ENCODE results near the gene HSD17B12. TPM values are rescaled to one million over a fixed set of nuclear protein-coding genes. Genes with fewer than 3 reads are reported as not detected.

The HSD17B12 gene
- polyA plus RNA-seq, 1 donor from 2014 or later, result 58.8 TPM

GRCh38 chr11:43899094-43899493 is 218.6 kb downstream of the HSD17B12 start:
- Histone ChIP-seq H3K27ac (ENCODE audit: low read length) (no peak overlapping the region), H3K9me2 (ENCODE audit: insufficient read depth, low read length) (no peaks in the 10 kb centered on the region), H3K9ac (ENCODE audit: low read length) (no peak overlapping the region), H2AFZ (ENCODE audit: low read depth, low read length) (no peak overlapping the region), H3F3A (ENCODE audit: insufficient read depth, low read length, poor library complexity, severe bottlenecking) (no peaks in the 10 kb centered on the region), H3K4me2 (ENCODE audit: low read length) (no peak overlapping the region), H3K9me3 (ENCODE audit: low read length) (peaks cover 5% of the 10 kb centered on the region), H3K4me3 (ENCODE audit: low read length) (no peak overlapping the region), H3K36me3 (ENCODE audit: insufficient read depth, low read length) (peaks cover 6% of the 10 kb centered on the region), H3K79me2 (replicated peaks; ENCODE audit: insufficient read depth, low read length) (no peaks in the 10 kb centered on the region), H4K20me1 (ENCODE audit: insufficient read depth) (no peaks in the 10 kb centered on the region), H3K27me3 (ENCODE audit: insufficient read depth, low read depth, low read length) (no peaks in the 10 kb centered on the region)
- TF ChIP-seq POLR2AphosphoS5 (IDR thresholded peaks at IDR 0.05) (no peak), MXI1 (conservative IDR thresholded peaks at IDR 0.05; ENCODE audit: poor library complexity, severe bottlenecking) (no peak), EZH2 (IDR thresholded peaks at IDR 0.05; ENCODE audit: borderline replicate concordance, insufficient read depth, low read length, poor library complexity, severe bottlenecking) (no peak), SMC3 (conservative IDR thresholded peaks at IDR 0.05; ENCODE audit: poor library complexity) (no peak), EP300 (conservative IDR thresholded peaks at IDR 0.05; ENCODE audit: poor library complexity, severe bottlenecking) (no peak), REST (IDR thresholded peaks at IDR 0.05; ENCODE audit: borderline replicate concordance) (no peak), RAD21 (conservative IDR thresholded peaks at IDR 0.05) (no peak), CTCF (IDR thresholded peaks at IDR 0.05; ENCODE audit: poor library complexity, severe bottlenecking) (no peak), TAF1 (IDR thresholded peaks at IDR 0.05; ENCODE audit: low read depth) (no peak)

GRCh38 chr11:43901551-43901950 is 221.0 kb downstream of the HSD17B12 start:
- H3K4me3 ChIP-seq (ENCODE audit: low read length), result no peak overlapping the region
- H3K27ac ChIP-seq (ENCODE audit: low read length), result no peak overlapping the region
- peaks cover 6% of the 10 kb centered on the region for H3K36me3 ChIP-seq (ENCODE audit: insufficient read depth, low read length)
- no peak for TF ChIP-seq MXI1 (conservative IDR thresholded peaks at IDR 0.05; ENCODE audit: poor library complexity, severe bottlenecking)
- TF ChIP-seq CTCF (IDR thresholded peaks at IDR 0.05; ENCODE audit: poor library complexity, severe bottlenecking), result no peak
- TF ChIP-seq REST (IDR thresholded peaks at IDR 0.05; ENCODE audit: borderline replicate concordance), result no peak
- TF ChIP-seq TAF1 (IDR thresholded peaks at IDR 0.05; ENCODE audit: low read depth), result no peak
- no peak for TF ChIP-seq EZH2 (IDR thresholded peaks at IDR 0.05; ENCODE audit: borderline replicate concordance, insufficient read depth, low read length, poor library complexity, severe bottlenecking)
- TF ChIP-seq RAD21 (conservative IDR thresholded peaks at IDR 0.05), result no peak
- no peak for TF ChIP-seq POLR2AphosphoS5 (IDR thresholded peaks at IDR 0.05)
- TF ChIP-seq EP300 (conservative IDR thresholded peaks at IDR 0.05; ENCODE audit: poor library complexity, severe bottlenecking), result no peak
- no peaks in the 10 kb centered on the region for H4K20me1 ChIP-seq (ENCODE audit: insufficient read depth)
- H2AFZ ChIP-seq (ENCODE audit: low read depth, low read length), result no peak overlapping the region
- no peaks in the 10 kb centered on the region for H3K79me2 ChIP-seq (replicated peaks; ENCODE audit: insufficient read depth, low read length)
- H3K27me3 ChIP-seq (ENCODE audit: insufficient read depth, low read depth, low read length), result no peaks in the 10 kb centered on the region
- no peak overlapping the region for H3K9ac ChIP-seq (ENCODE audit: low read length)
- H3K9me3 ChIP-seq (ENCODE audit: low read length), result peaks cover 5% of the 10 kb centered on the region
- no peak overlapping the region for H3K4me2 ChIP-seq (ENCODE audit: low read length)
- H3K9me2 ChIP-seq (ENCODE audit: insufficient read depth, low read length), result no peaks in the 10 kb centered on the region
- H3F3A ChIP-seq (ENCODE audit: insufficient read depth, low read length, poor library complexity, severe bottlenecking), result no peaks in the 10 kb centered on the region

Data from neural cell (in vitro differentiated cells).